ENCODE data around the gene CASP2.
A peak's percentile ranks its signal among the peaks of the same experiment; 100 is the strongest.

CASP2 gene
- 38.6 to 95.9 (median 53.8) reads per million in 9 experiments for total RNA-seq

GRCh38 chr7:143287935-143288826, at the start of gene CASP2:
Gene CASP2, plus strand, starts transcription at chr7:143288351. Its CDS starts 105 bp downstream, at chr7:143288456.
- peak; percentile 94 to 98 (median 97) for DNase-seq
- Mint-ChIP-seq H3K27me3 (no peaks in the 10 kb centered on the region), H3K9me3 (no peaks in the 10 kb centered on the region), H3K4me1 (ENCODE audit: low read depth in 2 of 2) (peaks cover 34 to 36% of the 10 kb centered on the region in 2 donors), H3K36me3 (ENCODE audit: insufficient read depth) (peaks cover 35% of the 10 kb centered on the region), H3K4me3 (peak within 1 kb of the TSS; percentile 97 to 99), H3K27ac (peak within 1 kb of the TSS; percentile 91 to 94)
- peak; percentile 93 for ATAC-seq (replicated peaks)

GRCh38 chr7:143239813-143240212, 48.3 kb upstream of the CASP2 start:
- Mint-ChIP-seq H3K27ac (no peak overlapping the region), H3K4me3 (no peak overlapping the region), H3K36me3 (ENCODE audit: insufficient read depth) (no peaks in the 10 kb centered on the region), H3K27me3 (peaks cover 12 to 24% of the 10 kb centered on the region in 2 donors), H3K4me1 (ENCODE audit: low read depth in 2 of 2) (peaks cover 3 to 25% of the 10 kb centered on the region in 2 donors), H3K9me3 (peaks cover 5 to 18% of the 10 kb centered on the region in 2 donors)
- ATAC-seq (replicated peaks), result no peak
- no peak for DNase-seq

GRCh38 chr7:143240291-143241168, 47.6 kb upstream of the CASP2 start:
- ATAC-seq (replicated peaks) (peak; percentile 99), DNase-seq (peak; percentile 61 to 67 (median 65))
- H3K27ac Mint-ChIP-seq, result peak overlapping the region in 1 of 2 donors; percentile 41
- H3K4me3 Mint-ChIP-seq, result no peak overlapping the region
- peaks cover 5 to 16% of the 10 kb centered on the region in 2 donors for H3K9me3 Mint-ChIP-seq
- peaks cover 5 to 32% of the 10 kb centered on the region in 2 donors for H3K4me1 Mint-ChIP-seq (ENCODE audit: low read depth in 2 of 2)
- H3K27me3 Mint-ChIP-seq, result peaks cover 11 to 19% of the 10 kb centered on the region in 2 donors
- H3K36me3 Mint-ChIP-seq (ENCODE audit: insufficient read depth), result no peaks in the 10 kb centered on the region

- Mint-ChIP-seq H3K27me3 (peaks cover 0 to under 1% of the 10 kb centered on the region in 2 donors), H3K4me3 (no peak overlapping the region), H3K9me3 (no peaks in the 10 kb centered on the region), H3K36me3 (ENCODE audit: insufficient read depth) (no peaks in the 10 kb centered on the region), H3K4me1 (ENCODE audit: low read depth in 2 of 2) (peaks cover 15 to 47% of the 10 kb centered on the region in 2 donors), H3K27ac (no peak overlapping the region)
- no peak for DNase-seq
- ATAC-seq (replicated peaks), result no peak
Observed at GRCh38 chr7:143242306-143242705, 45.8 kb upstream of the CASP2 start.

GRCh38 chr7:143243111-143243510, 45.0 kb upstream of the CASP2 start:
- no peak for ATAC-seq (replicated peaks)
- Mint-ChIP-seq H3K36me3 (ENCODE audit: insufficient read depth) (no peaks in the 10 kb centered on the region), H3K27me3 (no peaks in the 10 kb centered on the region), H3K27ac (peak overlapping the region in 1 of 2 donors; percentile 35), H3K4me3 (no peak overlapping the region), H3K4me1 (ENCODE audit: low read depth in 2 of 2) (peaks cover 15 to 50% of the 10 kb centered on the region in 2 donors), H3K9me3 (no peaks in the 10 kb centered on the region)
- no peak for DNase-seq

- H3K4me1 Mint-ChIP-seq (ENCODE audit: low read depth in 2 of 2), result peaks cover 18 to 53% of the 10 kb centered on the region in 2 donors
Observed at GRCh38 chr7:143243614-143244013, 44.5 kb upstream of the CASP2 start.

GRCh38 chr7:143244321-143244720, 43.8 kb upstream of the CASP2 start:
- no peak for DNase-seq
- no peak overlapping the region for H3K27ac Mint-ChIP-seq
- ATAC-seq (replicated peaks), result no peak
- H3K9me3 Mint-ChIP-seq, result peaks cover 1 to 2% of the 10 kb centered on the region in 2 donors
- H3K36me3 Mint-ChIP-seq (ENCODE audit: insufficient read depth), result no peaks in the 10 kb centered on the region
- peaks cover 21 to 56% of the 10 kb centered on the region in 2 donors for H3K4me1 Mint-ChIP-seq (ENCODE audit: low read depth in 2 of 2)
- H3K4me3 Mint-ChIP-seq, result peak overlapping the region in 1 of 2 donors; percentile 35
- H3K27me3 Mint-ChIP-seq, result no peaks in the 10 kb centered on the region

More at GRCh38 chr7:143243614-143244013, 44.5 kb upstream of the CASP2 start:
- H3K36me3 Mint-ChIP-seq (ENCODE audit: insufficient read depth), result no peaks in the 10 kb centered on the region
- peak overlapping the region in 1 of 2 donors; percentile 35 for H3K27ac Mint-ChIP-seq
- no peaks in the 10 kb centered on the region for H3K27me3 Mint-ChIP-seq
- no peaks in the 10 kb centered on the region for H3K9me3 Mint-ChIP-seq
- no peak for DNase-seq
- ATAC-seq (replicated peaks), result no peak
- H3K4me3 Mint-ChIP-seq, result no peak overlapping the region

GRCh38 chr7:143245123-143245522, 43.0 kb upstream of the CASP2 start:
- ATAC-seq (replicated peaks) (no peak), DNase-seq (no peak)
- Mint-ChIP-seq H3K4me3 (peak overlapping the region; percentile 4 to 30), H3K27me3 (no peaks in the 10 kb centered on the region), H3K27ac (peak overlapping the region in 1 of 2 donors; percentile 72), H3K9me3 (peaks cover 2 to 8% of the 10 kb centered on the region in 2 donors), H3K4me1 (ENCODE audit: low read depth in 2 of 2) (peaks cover 26 to 64% of the 10 kb centered on the region in 2 donors), H3K36me3 (ENCODE audit: insufficient read depth) (no peaks in the 10 kb centered on the region)

- ATAC-seq (replicated peaks) (no peak), DNase-seq (no peak)
- peaks cover 41 to 70% of the 10 kb centered on the region in 2 donors for H3K4me1 Mint-ChIP-seq (ENCODE audit: low read depth in 2 of 2)
- peaks cover 2 to 10% of the 10 kb centered on the region in 2 donors for H3K9me3 Mint-ChIP-seq
- no peaks in the 10 kb centered on the region for H3K27me3 Mint-ChIP-seq
- H3K4me3 Mint-ChIP-seq, result no peak overlapping the region
- no peak overlapping the region for H3K27ac Mint-ChIP-seq
- peaks cover 6% of the 10 kb centered on the region for H3K36me3 Mint-ChIP-seq (ENCODE audit: insufficient read depth)
Observed at GRCh38 chr7:143247372-143247771, 40.8 kb upstream of the CASP2 start.

- Mint-ChIP-seq H3K4me1 (ENCODE audit: low read depth in 2 of 2) (peaks cover 43 to 69% of the 10 kb centered on the region in 2 donors), H3K4me3 (no peak overlapping the region), H3K9me3 (peaks cover 2 to 18% of the 10 kb centered on the region in 2 donors), H3K27me3 (no peaks in the 10 kb centered on the region), H3K36me3 (ENCODE audit: insufficient read depth) (peaks cover 6% of the 10 kb centered on the region), H3K27ac (peak overlapping the region; percentile 44 to 91)
- DNase-seq (no peak), ATAC-seq (replicated peaks) (no peak)
Observed at GRCh38 chr7:143248761-143249354, 39.3 kb upstream of the CASP2 start.

GRCh38 chr7:143250199-143250598, 38.0 kb upstream of the CASP2 start:
- H3K36me3 Mint-ChIP-seq (ENCODE audit: insufficient read depth), result peaks cover 6% of the 10 kb centered on the region

GRCh38 chr7:143250822-143251221, 37.3 kb upstream of the CASP2 start:
- Mint-ChIP-seq H3K27me3 (no peaks in the 10 kb centered on the region), H3K36me3 (ENCODE audit: insufficient read depth) (peaks cover 6% of the 10 kb centered on the region), H3K27ac (peak overlapping the region in 1 of 2 donors; percentile 45), H3K4me3 (peak overlapping the region; percentile 13 to 33), H3K4me1 (ENCODE audit: low read depth in 2 of 2) (peaks cover 44 to 61% of the 10 kb centered on the region in 2 donors), H3K9me3 (peaks cover 5 to 23% of the 10 kb centered on the region in 2 donors)
- DNase-seq (no peak), ATAC-seq (replicated peaks) (peak; percentile 82)

More at GRCh38 chr7:143250199-143250598, 38.0 kb upstream of the CASP2 start:
- ATAC-seq (replicated peaks) (no peak), DNase-seq (no peak)
- Mint-ChIP-seq H3K4me1 (ENCODE audit: low read depth in 2 of 2) (peaks cover 44 to 61% of the 10 kb centered on the region in 2 donors), H3K27ac (peak overlapping the region; percentile 79 to 91), H3K9me3 (peaks cover 5 to 23% of the 10 kb centered on the region in 2 donors), H3K4me3 (peak overlapping the region; percentile 20 to 33), H3K27me3 (no peaks in the 10 kb centered on the region)
